CD4-positive, alpha-beta T cell treated with Interleukin-15 for 4 hours (primary cell): Measurements from ENCODE around the gene FMNL3.
A peak's percentile ranks its signal among the peaks of the same experiment; 100 is the strongest.

Experiments used
- DNase-seq: peaks from one replicate; pipeline ENCODE4 v3.0.0-alpha.2; 2020; ENCODE audit warnings: low spot score

FMNL3 gene

DNA sequence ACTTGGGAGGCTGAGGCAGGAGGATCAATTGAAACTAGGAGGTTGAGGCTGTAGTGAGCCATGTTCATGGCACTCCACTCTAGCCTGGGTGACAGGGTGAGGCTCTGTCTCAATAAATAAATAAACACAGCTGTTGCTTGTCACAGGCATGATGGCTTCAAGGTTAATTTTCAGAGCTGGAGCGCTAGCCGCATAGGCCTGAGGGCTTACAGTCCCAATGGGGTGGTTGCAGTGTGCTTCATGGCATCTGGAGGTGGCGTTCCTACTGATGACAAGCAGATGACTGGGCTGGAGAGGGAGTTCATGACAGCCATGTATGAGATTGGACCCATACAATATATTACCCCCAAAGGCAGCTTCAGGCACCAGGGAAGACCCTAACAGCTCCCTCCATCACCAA, 1.6 kb upstream of the FMNL3 start:
- DNase-seq = no peak

DNA sequence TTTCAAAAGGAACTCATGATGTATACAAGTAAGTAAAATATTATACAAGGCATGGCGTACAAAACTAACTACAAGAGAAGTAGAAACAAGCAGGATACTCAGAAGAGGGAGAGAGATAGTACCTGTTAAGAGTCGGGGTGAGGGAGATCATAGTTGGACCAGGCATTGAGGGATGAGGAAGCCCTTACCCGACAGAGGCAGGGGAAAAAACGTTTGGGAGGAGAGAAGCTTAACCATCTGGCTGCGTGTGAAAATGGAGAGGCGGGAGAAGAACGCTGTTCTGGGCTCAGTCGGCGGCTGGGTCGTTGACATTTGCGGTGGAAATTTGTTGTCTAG, 575 bp upstream of the FMNL3 start:
- DNase-seq = no peak

DNA sequence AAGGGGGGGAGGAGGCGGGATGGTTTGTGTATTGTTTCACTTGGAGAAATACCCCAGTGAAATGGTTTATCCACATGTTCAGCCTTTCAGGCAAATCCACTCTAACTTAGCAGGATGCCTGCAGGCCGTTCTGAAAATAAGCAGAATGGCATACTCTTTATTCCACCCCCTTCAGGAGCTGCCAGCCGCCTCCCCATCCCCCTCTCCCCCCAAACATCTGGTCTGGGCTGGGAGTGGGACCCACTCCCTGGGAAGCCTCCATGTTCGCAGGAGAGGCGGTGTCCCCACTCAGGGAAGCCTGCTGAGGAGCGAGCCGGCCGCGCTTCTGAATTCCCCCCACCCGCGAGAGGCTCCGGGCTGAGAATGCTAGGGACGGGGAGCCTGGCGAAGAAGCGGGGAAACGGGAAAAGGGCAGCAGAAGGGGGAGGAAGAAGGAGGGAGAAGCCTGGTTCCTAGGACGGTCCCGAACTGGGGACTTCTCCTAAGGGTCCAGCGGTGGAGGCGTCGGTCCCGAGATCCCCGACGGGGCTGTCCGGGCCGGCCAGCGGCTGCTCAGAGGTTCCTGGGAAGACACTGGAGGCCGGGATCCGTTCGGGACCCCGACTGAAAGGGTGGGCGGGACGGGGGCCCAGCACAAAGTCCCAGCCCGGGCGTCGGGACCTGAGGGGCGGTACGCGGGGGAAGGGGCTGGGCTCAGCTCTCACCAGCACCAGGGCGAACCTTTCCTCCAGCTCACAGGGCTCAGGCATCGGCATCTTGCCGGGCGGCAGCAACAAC, 666 bp downstream of the FMNL3 start:
- no peak for DNase-seq

DNA sequence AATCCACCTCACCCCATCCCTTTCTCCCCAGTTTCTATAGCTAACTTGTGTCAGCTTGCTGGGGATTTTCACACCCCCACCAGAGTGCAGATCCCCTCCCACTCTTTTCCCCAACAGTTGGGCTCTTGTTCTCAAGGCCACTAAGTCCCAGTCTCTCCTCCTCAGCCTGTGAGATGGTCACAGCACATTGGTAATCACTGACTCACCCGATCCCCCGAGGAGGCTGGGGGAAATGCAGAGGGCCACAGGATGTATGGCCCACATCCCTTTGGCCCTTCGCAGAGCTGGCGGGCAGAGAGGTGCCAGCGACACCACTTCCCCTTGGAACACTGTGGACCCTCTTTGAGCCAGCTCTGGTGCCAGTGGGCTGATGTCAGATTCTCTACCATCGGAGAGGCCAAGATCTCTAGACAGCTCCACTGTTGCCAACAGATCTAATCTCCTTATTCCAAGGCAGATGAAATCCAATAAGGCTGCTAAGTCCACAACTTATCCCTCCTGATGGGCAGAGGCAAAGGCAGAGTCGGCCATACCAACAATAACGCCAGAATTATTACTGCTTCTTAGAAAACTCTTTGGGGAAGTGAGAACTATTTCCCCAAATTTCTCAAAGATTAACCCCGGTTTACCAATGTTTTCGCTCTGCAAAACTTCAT, 1.6 kb downstream of the FMNL3 start:
- DNase-seq = peak; percentile 12

DNA sequence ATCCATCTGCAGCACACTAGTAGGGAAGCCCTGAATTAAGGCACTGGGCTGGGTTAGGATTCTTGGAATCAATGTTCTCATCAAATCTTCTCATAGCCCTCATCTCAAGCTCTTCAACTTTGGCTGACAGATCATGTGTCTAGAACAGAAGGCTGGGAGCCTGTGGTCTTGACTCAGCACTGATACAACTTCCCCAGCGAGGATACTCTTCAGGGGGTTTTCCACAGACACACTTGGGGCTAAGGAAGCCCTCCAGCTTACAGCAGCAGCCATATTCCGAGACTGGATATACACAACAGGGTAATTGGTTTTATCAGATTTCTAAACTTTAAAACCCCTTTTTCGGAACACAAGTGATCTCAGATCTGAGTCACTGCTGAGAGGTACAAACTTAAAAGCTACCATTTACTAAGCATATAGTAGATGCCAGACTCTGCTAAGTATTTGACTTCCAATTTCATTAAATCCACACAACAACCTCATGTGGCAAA, 3.5 kb downstream of the FMNL3 start:
- peak; percentile 68 for DNase-seq

DNA sequence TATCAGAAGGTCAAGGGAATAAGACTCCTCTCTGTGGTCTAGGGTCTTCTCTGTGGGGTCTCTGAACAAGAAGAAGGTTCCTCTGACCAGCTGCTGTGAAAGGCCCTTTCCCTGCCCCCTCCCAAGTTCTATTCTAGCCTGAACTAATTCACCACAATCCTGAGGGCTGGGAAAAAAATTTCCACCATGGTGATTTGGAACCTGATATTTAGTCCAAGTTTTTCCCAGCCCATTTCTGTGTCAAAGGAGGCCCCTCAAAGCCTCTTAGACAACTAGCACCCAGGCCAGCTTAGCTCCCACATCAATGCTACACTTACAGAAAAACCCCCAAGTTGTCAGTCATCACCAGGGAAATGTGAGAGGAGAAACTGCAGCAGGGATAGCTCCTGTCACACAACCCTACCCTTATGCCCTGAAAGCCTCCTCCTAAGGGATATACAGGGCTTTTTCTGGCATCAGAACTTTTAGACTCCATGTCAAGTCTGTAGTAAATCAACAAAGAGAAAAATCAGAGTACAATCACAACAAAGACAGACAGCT, 4.5 kb downstream of the FMNL3 start:
- DNase-seq = no peak

DNA sequence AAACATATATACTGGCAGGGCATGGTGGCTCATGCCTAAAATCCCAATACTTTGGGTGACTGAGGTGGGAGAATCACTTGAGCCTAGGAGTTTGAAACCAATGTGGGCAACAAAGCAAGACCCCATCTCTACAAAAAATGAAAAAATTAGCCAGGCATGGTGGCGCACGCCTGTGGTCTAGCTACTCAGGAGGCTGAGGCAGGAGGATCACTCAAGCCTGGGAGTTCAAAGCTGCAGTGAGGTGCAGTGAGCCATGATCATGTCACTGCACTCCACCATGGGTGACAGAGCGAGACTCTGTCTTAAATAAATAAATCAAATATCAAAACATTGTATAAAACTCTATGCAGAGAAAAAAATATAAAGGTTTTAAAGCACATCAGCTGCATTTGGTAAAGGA, 5.2 kb downstream of the FMNL3 start:
- DNase-seq = no peak

DNA sequence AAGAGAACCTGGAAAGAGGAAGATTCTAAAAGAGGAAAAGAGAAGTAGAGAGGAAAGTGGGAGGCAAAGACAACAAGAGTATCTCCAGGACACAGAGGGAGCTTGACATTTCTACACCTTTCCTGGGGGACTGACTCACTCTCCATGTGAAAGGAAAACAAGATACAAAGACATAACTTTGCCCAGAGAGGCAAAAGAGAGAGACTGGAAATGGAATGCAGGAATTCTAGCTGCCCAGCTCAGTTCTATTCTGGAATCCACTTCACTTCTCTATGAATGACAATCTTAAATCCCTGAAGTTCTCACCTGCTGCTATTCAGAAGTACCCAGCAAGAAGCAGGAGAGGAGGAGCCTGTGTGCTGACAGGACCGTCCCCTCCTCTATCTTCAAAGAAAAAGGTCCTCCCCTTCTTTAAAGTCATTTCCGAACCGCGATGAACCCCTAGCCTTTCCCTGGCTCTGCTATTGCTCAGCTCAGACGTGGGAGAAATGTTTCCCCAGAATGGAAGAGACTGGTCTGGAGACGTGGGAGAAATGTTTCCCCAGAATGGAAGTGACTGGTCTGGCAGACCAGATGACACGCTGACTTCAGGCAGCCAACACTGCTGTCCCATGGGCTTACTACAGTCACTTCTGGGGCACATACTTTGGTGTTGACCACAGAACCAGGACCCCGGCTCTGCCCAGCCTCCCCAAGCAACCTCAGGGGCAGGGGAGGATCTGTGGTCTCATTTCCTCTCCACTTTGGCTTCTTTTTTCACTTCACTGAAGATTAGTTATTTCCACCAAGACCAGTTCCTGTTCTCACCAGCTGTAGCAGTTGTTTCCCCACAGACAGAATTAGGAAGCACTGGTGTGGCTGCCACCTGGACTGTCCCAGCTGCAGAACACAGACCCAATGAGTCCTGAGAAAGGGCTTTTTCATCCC, 8.3 kb downstream of the FMNL3 start:
- DNase-seq = peak; percentile 23

DNA sequence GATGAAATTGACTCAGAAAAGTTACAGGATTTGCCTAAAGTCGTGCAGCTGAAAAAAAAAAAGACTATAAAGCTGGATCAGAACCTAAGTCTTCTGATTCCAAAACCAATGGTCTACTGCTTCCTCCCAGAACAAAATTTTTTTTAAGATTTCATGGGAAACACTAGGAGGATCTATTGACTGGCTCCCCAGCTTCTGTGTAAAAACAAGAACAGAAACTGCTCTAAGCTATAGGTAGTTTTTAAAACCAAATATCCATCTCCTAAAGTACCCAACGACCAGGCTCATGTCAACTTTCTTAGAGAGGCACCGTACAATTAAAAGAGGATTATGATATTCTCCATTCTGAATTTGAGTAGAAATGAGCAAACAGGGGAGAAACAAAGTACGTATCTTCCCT, 9.4 kb downstream of the FMNL3 start:
- no peak for DNase-seq

DNA sequence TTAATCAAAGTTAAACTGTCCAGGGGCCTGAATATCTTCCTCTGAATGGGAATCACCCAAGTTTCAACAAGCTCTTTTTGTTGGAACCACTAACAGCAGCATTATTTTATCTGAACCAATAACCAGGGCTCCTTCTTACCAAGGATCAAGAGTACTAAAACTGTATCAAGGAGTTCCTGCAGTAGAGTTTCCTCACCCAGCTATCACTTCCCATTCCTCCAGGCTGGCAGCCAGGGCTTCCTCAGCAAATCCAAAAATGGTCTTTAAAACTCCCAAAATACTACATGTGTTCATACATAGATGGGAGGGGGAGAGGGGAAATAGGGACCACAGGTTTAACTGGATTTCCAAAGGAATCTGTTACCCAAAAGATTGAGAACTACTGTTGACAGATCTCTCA, 10.5 kb downstream of the FMNL3 start:
- DNase-seq = no peak

DNA sequence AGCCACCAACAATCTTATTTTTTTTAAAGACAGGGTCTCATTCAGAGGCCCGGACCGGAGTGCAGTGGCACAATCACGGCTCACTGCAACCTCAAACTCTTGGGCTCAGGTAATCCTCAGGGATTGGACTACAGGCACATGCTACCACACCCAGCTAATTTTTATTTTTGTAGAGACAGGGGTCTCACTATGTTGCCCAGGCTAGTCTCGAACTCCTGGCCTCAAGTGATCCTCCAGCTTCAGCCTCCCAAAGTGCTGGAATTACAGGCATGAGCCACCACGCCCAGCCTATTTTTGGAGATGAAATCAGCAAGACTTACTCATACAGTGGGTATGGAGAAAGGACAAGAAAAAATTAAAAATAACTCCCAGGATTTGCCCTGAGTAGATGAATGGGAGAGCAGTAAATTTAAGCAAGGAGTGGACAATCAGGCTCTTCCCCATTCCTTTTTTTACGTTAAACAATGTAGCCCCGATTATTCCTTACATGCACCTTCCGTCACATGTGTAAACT, 13.2 kb downstream of the FMNL3 start:
- DNase-seq = no peak

DNA sequence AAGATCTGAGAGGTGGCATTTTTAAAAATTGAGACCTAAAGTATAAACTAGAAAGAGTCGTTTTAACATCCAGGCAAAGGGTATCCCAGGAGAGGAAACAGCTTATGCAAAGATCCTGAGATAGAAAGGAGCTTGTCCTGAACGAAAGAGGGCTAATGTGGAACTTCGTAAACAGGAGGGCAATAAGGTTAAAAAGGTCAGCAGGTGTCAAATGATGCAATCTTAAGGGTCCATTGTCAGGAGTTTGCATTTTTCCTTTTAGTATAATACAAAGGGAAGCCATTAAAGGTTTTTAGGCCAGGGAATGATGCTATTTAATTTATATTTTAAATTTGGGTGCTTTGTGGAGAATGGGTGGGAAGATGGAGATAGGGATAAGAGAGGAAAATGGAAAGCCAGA, 14.4 kb downstream of the FMNL3 start:
- DNase-seq = no peak

DNA sequence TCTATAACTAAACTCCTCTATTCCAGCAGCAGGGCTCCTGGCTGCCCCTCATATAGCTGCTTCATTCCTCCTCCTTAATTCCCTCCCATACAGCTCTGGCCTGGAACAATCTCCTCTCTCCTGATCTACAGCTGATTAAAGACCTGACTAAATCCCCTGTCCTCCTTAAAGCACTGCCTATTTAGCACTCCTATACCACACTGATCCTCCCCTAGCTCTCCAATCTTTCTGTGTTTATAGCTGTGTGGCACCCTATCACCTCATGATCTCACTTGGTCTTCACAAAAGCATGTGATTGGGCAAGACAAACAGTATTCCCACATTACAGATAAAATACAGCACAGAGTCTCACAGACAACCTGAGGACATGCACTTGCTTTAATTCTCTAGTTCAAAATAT, 17.4 kb downstream of the FMNL3 start:
- DNase-seq = no peak

DNA sequence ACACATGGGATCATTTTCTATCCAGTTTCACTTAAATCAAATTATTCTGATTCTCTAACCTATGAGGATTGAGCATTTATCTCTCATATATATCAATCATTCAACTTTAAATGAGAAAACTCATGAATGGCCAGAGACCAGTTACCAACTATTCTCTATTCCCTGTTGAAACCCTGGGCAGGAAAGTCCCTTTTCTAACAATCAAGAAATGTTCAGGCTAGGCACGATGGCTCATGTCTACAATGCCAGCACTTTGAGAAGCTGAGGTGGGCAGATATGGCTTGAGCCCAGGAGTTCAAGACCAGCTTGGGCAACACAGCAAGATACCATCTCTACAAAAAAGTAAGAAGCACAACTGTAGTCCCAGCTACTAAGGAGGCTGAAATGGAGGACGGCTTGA, 18.0 kb downstream of the FMNL3 start:
- no peak for DNase-seq

DNA sequence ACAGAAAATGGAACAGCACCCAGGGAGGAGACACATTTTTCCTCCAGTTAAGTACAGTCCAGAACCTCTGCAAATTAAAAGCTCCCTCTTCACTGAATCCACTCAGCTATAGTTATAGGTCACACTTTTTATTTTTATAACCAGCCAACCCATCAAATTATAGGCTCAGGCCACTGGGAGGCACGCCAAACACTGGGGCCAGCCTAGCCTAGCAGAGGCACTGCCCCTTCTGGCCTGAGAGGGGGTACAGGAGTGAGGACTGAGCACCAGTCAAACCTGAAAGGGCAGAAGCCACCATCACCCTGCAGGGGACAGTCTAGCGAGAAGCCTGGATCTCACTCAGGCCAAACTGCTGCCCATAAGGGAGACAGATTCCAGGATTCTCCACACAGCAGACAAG, 19.3 kb downstream of the FMNL3 start:
- DNase-seq = no peak

DNA sequence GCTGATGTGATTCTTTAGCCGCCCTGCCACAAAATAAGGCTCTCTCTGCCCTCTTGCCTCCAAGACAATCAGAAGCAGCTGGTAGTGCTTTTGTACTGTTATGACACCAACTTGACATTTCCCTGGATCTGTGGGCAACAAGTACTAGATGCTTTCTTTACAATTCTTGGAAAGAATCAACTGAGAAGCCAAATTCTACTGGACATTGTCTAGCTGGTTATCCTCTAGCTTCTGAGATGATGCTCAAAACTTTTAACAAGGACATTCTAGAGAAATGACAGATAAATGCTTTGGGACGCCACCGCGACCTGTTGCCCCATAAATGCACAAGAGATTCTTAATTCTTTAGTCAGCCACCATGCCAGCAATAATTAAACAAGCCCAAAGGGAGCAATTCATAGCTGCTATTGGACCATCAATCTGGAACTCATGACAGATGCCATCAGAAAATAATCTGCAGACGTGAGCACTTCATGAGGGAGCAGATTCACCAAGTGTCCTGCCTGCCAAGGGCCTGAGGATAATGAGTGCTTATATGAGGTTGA, 22.8 kb downstream of the FMNL3 start:
- DNase-seq = no peak

DNA sequence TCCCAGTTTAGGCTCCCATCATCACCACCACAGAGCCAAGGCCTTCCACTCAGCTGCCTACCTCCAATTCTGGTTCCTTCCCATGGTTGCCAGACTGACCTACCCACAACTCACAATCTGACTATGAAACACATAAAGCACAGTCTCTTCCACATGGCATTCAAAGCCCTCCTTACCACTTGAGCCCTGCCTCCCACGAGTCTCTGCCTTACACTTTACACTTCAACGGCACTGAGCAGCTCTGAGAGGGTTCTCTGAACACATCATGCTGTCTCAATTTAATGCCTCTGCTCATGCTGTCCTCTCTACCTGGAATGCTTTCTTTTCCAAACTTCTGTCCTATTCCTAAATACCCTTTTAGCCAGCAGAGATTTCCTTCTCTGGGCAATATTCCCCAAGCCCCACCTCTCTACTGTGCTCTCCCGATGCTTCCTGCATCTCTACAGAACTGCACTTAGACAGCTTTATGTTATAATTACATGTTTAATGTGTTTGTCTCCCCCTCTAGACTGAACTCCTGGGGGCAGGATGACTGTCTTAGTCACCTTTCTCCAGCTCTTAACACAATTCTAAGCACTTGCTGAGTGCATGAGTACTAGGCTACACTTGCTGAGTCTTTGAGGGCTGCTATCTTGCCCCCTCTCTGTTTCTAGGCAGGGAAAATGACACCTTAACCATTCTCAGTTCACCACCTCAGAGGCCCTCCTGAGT, 23.5 kb downstream of the FMNL3 start:
- peak; percentile 20 for DNase-seq

DNA sequence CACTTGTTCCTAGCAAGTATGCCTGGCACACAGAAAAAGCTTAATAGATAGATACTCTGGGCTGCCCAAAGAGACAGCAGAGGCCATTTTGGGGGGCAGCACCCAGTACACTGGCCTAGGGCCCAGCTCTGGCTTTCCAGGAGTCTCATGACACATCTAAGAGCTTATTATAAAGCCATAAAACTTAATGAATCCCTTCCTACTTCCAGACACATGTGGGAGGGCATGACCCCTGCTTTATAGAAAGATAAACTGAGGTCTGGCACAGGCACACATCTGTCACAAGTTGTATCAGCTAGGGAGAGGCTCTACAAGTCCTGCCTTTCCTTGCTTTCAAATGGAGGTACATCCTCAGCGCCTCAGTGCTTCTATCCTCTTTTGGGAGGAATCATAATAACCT, 27.1 kb downstream of the FMNL3 start:
- DNase-seq = no peak

DNA sequence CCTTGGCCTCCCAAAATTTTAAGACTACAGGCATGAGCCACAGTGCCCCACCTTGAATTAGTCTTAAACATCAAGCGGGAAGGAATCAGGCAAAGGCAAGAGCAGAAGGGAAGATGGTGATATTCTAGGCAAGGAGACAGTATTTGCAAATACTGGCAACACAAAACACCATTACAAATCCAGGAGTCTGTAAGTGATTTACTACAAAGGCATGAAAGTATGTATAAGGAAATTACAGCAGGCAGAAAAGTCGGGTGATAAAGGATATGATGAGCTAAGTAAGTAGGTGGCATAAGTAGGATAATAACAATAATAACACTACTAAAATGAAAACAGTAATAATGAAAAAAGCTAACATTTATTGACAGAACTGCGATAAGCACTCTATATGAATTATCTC, 28.5 kb downstream of the FMNL3 start:
- no peak for DNase-seq

DNA sequence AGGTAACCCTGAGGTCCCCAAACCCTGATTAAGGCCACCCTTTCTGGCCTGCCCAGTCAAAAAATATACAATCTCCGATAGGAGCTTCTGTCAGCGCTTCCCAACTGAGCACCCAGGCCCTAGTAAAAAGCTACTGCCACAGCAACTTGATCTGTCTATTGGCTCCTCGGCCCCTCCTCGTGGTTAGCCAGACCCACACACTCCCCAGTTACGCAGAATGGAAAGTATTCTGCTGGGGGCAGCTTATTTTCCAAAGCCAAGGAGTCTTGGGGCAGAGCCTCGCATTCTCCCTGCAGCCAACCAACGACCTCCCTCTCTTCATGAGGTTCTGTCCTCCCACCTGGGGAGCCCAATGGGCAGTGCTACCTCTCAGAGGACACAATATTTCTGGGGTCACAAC, 32.1 kb downstream of the FMNL3 start:
- DNase-seq = no peak

DNA sequence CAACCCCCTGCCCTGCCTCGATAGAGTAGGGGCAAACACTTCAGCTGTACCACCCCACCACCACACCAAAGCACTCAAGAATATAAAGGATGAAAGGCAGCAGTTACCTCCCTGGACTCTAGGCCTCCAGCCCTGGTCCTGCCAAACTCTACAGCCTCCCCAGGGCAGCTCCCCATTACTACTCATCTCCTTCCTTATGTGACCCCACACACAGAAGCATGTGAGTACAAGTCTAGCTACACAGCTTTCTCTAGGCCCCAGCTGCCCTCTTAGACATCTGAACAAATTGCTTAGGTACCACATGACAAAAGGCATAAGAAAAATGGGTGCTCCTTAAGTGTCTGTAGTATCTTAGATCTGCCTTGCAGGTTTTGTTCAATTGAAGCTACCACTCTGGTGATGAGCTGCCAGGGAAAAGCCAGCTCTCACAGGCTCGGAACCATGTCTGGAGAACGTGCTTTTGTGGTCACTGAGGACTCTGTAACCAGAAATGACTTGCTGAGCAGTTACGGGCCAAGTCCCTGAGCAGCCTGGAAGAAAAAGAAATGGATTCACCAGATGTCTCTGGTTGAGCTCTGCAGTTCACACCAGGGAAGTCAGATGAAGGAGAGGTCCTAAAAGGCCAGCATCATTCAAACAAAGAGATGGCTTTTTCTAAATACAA, 32.8 kb downstream of the FMNL3 start:
- no peak for DNase-seq
